ENCODE measurements around the gene EXOG. TPM values are rescaled to one million over a fixed set of nuclear protein-coding genes. Genes with fewer than 3 reads are reported as not detected.

EXOG gene
- total RNA-seq, 1 experiment from 2014 or later, result 16.2 TPM

- Histone ChIP-seq H3K9me3 (no peaks in the 10 kb centered on the region), H3K27me3 (replicated peaks; ENCODE audit: control insufficient read depth, insufficient read depth, low read length) (no peaks in the 10 kb centered on the region), H3K4me3 (ENCODE audit: low read depth, low read length) (no peak overlapping the region), H3K4me1 (no peaks in the 10 kb centered on the region), H3K36me3 (ENCODE audit: control insufficient read depth, insufficient read depth, low read length) (no peaks in the 10 kb centered on the region)
- no peak for TF ChIP-seq CTCF (IDR thresholded peaks at IDR 0.05; ENCODE audit: insufficient read depth in 1 of 2, low read depth in 1 of 2, low read length in 1 of 2, severe bottlenecking in 1 of 2, unreplicated experiment in 1 of 2)
- no peak for DNase-seq
- Mint-ChIP-seq H3K9me3 (ENCODE audit: unreplicated experiment) (no peaks in the 10 kb centered on the region), H3K27me3 (ENCODE audit: insufficient read depth, unreplicated experiment) (peaks cover 9% of the 10 kb centered on the region), H3K36me3 (ENCODE audit: insufficient read depth, unreplicated experiment) (no peaks in the 10 kb centered on the region), H3K4me1 (ENCODE audit: low read depth, unreplicated experiment) (no peaks in the 10 kb centered on the region), H3K27ac (ENCODE audit: unreplicated experiment) (no peak overlapping the region), H3K4me3 (ENCODE audit: unreplicated experiment) (no peak overlapping the region)
- ChIA-PET CTCF (no interaction called here), POLR2A (no interaction called here)
- no TSS peak for BruUV-seq (replicated peaks)
- intact Hi-C loops (cut with micrococcal nuclease; ENCODE audit: unreplicated experiment), result no loop called here
Observed at GRCh38 chr3:38563070-38563885, 67.1 kb downstream of the EXOG start.

GRCh38 chr3:38563886-38564270 is 67.7 kb downstream of the EXOG start:
- H3K27ac Mint-ChIP-seq (ENCODE audit: unreplicated experiment), result no peak overlapping the region
- ChIA-PET POLR2A (no interaction called here), CTCF (no interaction called here)
- Histone ChIP-seq H3K9me3 (no peaks in the 10 kb centered on the region), H3K4me1 (no peaks in the 10 kb centered on the region), H3K36me3 (ENCODE audit: control insufficient read depth, insufficient read depth, low read length) (no peaks in the 10 kb centered on the region), H3K27me3 (replicated peaks; ENCODE audit: control insufficient read depth, insufficient read depth, low read length) (no peaks in the 10 kb centered on the region), H3K4me3 (ENCODE audit: low read depth, low read length) (no peak overlapping the region)
- H3K4me3 Mint-ChIP-seq (ENCODE audit: unreplicated experiment), result no peak overlapping the region
- TF ChIP-seq CTCF (IDR thresholded peaks at IDR 0.05; ENCODE audit: insufficient read depth in 1 of 2, low read depth in 1 of 2, low read length in 1 of 2, severe bottlenecking in 1 of 2, unreplicated experiment in 1 of 2), result no peak
- peaks cover 9% of the 10 kb centered on the region for H3K27me3 Mint-ChIP-seq (ENCODE audit: insufficient read depth, unreplicated experiment)
- no peaks in the 10 kb centered on the region for H3K36me3 Mint-ChIP-seq (ENCODE audit: insufficient read depth, unreplicated experiment)
- BruUV-seq (replicated peaks), result no TSS peak
- intact Hi-C loops (cut with micrococcal nuclease; ENCODE audit: unreplicated experiment), result no loop called here
- H3K4me1 Mint-ChIP-seq (ENCODE audit: low read depth, unreplicated experiment), result no peaks in the 10 kb centered on the region
- no peak for DNase-seq
- no peaks in the 10 kb centered on the region for H3K9me3 Mint-ChIP-seq (ENCODE audit: unreplicated experiment)

GRCh38 chr3:38564631-38565338 is 68.6 kb downstream of the EXOG start:
- H3K4me3 Mint-ChIP-seq (ENCODE audit: unreplicated experiment), result no peak overlapping the region
- no peak overlapping the region for H3K4me3 ChIP-seq (ENCODE audit: low read depth, low read length)
- no peaks in the 10 kb centered on the region for H3K4me1 ChIP-seq
- H3K27ac Mint-ChIP-seq (ENCODE audit: unreplicated experiment), result no peak overlapping the region
- no peaks in the 10 kb centered on the region for H3K4me1 Mint-ChIP-seq (ENCODE audit: low read depth, unreplicated experiment)
- no peaks in the 10 kb centered on the region for H3K36me3 Mint-ChIP-seq (ENCODE audit: insufficient read depth, unreplicated experiment)
- H3K9me3 Mint-ChIP-seq (ENCODE audit: unreplicated experiment), result no peaks in the 10 kb centered on the region
- intact Hi-C loops (cut with micrococcal nuclease; ENCODE audit: unreplicated experiment), result no loop called here
- ChIA-PET POLR2A (no interaction called here), CTCF (no interaction called here)
- H3K27me3 ChIP-seq (replicated peaks; ENCODE audit: control insufficient read depth, insufficient read depth, low read length), result no peaks in the 10 kb centered on the region
- H3K9me3 ChIP-seq, result no peaks in the 10 kb centered on the region
- no TSS peak for BruUV-seq (replicated peaks)
- no peak for TF ChIP-seq CTCF (IDR thresholded peaks at IDR 0.05; ENCODE audit: insufficient read depth in 1 of 2, low read depth in 1 of 2, low read length in 1 of 2, severe bottlenecking in 1 of 2, unreplicated experiment in 1 of 2)
- no peak for DNase-seq
- H3K36me3 ChIP-seq (ENCODE audit: control insufficient read depth, insufficient read depth, low read length), result no peaks in the 10 kb centered on the region
- peaks cover 9% of the 10 kb centered on the region for H3K27me3 Mint-ChIP-seq (ENCODE audit: insufficient read depth, unreplicated experiment)
